HG03066 (cell line): ENCODE measurements around the gene FAU.
A peak's percentile ranks its signal among the peaks of the same experiment; 100 is the strongest.
"Not testable (repeated sequence)": the region's sequence is repeated elsewhere in the genome, so short reads cannot be mapped to it uniquely, and the experiment has no call there.

ENCODE experiments used
- ATAC-seq: cut with Tn5 transposase; IDR thresholded peaks from one replicate; pipeline ENCODE4 v1.9.1; 2021; ENCODE audit warnings: low read depth; ENCODE audit not compliant: unreplicated experiment

FAU gene

DNA sequence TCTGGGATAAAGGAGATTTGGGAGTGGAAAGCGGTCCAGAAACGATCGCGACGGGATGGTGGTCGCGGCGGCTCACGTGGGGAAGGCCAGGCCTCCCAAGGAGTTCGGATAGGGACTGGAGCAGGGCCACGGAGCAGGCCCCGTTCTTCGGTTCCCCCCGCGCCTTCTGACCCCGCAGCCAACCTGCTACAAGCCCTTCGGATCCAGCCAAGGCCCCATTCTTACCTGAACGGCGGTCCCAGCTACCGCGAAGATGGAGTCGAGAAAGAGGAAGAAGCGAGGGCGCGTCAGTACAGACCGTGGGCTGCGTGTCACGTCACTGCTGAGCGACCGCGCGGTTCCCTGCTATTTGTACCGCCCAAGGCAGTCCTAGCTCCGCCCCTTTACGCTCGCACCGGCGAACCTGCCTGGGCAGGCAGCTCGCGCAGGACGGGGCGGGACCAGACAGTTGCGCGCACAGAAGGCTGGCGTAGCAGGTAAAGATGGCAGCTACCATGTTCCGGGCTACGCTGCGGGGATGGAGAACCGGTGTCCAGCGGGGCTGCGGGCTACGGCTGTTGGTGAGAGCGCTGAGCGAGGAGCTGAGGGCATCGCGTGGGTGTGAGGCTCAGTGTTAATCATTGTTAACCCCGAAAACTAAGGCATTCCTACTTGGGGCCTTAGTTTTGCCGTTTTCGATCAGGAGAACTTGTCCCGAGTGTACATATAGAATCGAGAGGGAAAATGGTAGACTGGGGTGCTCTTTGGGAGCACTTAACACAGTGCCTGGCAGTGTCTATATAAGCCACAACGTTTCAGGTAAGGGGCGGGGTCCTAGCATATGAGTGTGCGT lies at the start of gene FAU, which contains the start of gene MRPL49:
TSS of gene FAU (minus strand) at position 270 of the 832 bp plus-strand sequence. CDS start 321 bp downstream, outside the sequence.
TSS of gene MRPL49 (plus strand) at position 457 of the 832 bp plus-strand sequence. CDS start at position 483, 26 bp downstream.
- ATAC-seq, result peak; percentile 58

DNA sequence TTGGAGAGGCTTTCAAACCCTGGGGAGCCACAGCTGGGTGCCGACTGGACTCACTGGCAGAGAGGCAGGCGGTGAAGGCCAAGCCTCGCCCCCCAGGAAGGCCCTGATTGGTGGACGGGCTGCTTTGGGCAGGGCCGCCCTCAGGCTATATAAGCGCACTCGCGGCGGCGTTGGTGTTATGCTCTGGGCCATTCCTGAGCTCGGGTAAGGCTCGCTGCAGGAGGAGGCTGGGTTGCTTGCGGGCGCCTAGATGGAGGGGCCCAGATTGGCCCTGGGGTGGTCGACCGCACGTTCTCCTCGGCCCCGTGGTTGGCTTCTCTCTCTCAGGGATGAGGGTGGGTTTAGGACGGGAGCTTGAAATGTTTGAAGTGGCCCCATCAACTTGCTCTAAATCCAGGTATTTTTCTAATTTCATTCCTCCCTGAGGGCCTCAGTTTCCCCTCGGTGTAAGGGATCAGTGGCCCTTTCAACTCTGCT lies 48.2 kb upstream of the FAU start, which contains the start of gene SPDYC:
TSS of gene SPDYC (plus strand) at position 176 of the 477 bp plus-strand sequence. CDS start 1,125 bp downstream, outside the sequence.
- no peak for ATAC-seq

DNA sequence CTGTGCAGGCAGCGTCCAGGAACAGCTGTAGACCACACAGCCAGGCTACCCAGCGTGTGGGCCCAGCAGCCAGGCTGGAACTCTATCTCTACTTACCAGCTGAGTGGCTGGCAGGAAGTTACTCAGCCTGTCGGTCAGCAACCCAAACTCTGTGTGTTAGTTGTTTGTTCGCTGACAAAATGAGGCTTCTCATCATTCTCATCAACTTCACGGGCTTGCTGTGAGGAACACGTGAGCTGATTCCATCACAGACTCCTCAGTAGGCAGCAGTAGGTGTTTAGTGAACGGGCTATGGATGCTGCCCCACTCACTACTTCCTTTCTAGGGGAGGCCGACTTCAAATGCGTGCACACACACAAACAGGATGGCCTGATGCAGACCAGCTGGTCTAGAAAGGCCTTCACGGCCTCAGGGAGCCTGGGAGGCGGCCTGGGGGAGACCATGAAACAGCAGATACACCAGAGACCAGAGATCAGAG lies 47.3 kb upstream of the FAU start:
- no peak for ATAC-seq

DNA sequence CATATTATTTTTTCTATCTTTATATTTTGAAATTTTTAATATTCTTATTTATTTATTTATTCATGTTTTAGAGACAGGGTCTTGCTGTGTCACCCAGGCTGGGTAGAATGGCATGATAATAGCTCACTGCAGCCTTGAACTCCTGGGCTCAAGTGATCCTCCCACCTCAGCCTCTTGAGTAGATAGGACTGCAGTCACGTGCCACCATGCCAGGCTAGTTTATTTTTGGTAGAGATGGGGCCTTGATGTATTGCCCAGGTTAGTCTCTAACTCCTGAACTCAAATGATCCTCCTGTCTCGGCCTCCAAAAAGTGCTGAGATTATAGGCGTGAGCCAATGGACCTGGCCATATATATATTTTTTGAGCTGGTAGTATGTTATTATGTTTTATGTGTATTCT lies 45.7 kb upstream of the FAU start:
- ATAC-seq, result no peak

DNA sequence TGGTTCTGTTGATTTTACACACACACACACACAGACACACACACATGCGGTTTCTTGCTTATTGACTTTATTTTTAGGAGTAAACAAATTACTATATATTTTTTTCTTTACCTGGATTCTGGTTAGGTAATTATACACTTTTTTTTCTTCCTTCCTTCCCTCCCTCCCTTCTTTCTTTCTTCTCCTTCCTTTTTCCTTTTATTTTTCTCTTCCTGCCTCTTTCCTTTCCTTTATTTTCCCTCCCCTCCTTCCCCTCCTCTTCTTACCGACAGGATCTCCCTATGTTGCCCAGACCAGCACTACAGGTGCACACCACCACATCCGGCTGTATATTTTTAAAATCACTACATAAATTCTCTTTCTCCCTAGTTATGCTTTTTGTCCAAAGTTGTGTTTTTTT lies 45.0 kb upstream of the FAU start:
- no peak for ATAC-seq

DNA sequence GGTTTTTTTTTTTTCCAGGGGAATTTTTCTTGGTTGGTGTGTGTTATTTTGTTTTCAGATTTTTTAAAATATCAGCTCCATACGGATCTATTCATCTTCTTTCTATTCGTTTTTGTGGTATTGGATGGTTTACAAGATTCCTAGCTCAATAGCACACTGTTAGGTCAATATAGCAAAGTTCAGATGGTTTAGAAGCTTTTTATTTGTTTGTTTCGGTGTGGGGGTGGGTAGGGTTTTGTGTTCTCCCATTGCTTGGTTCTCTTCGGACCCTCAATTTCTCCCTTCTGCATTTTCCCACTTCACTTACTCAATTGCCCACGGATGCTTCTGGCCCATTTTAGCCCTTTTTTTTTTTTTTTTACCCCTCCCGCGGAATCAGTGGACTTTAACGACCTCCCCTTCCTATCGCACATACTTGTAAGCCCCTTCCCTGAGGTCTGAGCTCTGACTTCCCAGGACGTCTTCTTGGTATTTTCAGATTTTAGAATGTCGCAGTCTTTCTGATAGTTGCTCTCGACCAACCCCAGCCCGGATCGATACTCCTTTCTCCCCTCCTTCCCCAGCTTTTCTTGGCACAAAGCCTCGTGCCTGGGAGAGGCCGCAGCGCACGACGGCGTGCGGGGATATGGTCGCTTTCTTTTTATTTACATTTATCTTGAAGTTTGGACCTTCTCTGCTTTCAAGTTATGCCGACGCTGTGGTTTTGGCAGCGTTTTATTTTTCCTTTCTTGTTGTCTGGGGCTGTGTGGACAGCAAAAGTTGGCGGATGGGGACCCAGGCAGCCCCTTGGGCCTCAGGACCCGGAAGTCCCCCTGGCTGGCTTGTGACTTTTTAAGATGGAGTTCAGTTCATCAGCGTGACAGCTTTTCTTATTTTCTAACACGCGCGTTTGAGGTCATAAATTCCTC lies 43.7 kb upstream of the FAU start:
- ATAC-seq, result no peak

DNA sequence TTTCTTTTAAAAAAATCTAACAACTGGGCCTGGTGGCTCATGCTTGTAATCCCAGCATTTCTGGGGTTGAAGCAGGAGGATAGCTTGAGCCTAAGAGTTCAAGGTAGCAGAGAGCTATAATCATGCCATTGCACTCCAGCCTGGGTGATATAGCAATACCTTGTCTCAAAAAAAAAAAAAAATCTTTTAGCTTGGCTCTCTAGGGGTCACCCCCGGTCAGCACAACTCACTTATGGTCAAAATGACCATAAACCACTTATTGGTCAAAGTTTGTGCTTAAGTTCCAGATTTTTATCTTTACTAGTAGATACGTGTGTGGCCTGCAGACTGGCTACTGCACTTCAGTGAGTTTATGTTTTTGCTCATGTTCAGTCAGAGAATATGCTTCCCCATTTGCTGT lies 41.8 kb upstream of the FAU start:
- no peak for ATAC-seq

DNA sequence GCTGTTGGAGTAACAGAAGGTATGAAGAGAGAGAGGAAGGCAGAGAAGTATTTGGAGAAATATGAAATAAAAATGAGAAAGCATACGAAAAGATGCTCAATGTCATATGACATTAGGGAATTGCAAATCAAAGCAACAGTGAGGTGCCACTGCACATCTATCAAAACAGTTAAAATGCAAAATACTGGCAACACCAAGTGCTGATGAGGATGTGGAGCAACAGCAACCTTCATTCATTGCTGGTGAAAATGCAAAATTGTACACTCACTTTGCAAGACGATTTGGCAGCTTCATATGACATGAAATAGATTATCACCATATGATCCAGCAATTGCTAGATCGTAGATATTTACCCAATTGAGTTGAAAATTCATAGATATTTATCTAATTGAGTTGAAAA lies 38.7 kb upstream of the FAU start:
- no peak for ATAC-seq

DNA sequence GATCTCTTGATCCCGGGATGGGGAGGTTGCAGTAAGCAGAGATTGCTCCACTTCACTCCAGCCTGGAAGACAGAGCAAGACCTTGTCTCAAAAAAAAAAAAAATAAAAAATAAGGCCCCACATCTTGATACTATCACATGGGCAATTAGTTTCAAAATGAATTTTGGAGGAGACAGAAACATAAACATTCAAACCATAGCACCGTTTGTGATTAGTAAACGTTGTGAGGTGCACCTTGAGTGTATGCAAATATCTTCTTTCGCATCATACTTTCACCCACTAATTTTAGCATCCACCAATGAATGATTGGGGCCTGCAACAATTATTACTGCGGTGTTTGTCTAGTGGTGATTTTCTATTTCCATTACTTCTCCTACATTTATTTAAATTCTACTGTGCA lies 37.1 kb upstream of the FAU start:
- peak; percentile 75 for ATAC-seq

DNA sequence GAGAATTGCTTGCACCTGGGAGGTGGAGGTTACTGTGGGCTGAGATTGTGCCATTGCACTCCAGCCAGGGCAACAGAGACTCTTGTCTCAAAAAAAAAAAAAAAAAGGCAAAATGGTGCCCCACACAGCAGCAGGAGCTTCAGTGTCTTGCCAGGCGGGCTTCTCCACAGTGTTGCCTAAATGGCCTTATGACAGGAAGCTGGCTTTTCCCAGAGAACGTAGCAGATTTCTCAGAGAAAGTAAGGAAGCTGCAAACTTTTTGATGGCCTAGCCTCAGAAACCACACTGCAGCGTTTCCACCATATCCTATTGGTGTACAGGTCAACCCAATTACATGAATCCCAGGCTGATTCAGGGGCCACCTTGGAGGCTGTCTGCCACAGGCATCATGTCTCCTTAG lies 35.4 kb upstream of the FAU start:
- ATAC-seq, result no peak

DNA sequence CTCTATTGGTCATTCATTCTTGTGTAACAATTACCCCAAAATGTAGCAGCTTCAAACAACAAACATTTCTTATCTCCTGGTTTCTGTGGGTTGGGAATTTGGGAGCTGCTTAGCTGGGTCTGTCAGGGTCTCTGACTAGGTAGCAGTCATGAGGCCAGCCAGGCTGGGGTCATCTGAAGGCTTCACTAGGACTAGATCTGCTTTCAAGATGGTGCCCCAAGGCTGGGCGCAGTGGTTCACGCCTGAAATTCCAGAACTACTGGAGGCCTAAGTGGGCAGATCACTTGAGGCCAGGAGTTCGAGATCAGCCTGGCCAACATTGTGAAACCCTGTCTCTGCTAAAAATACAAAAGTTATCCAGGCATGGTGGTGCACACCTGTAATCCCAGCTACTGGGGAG lies 35.0 kb upstream of the FAU start:
- ATAC-seq, result no peak

DNA sequence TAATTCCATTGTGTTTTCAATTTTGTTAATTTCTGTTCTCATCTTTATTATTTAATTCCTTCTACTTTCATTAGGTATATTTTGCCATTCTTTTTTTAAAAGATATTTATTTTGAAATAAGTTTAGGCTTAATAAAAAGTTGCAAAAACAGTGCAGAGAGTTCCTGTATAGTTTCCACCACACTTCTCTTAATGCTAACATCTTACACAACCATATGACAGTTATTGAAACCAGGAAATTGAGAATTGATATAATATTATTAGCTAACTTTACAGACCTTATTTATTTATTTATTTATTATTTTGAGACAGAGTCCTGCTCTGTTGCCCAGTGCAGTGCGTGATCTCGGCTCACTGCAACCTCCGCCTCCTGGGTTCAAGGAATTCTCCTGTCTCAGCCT lies 34.3 kb upstream of the FAU start:
- ATAC-seq, result no peak

DNA sequence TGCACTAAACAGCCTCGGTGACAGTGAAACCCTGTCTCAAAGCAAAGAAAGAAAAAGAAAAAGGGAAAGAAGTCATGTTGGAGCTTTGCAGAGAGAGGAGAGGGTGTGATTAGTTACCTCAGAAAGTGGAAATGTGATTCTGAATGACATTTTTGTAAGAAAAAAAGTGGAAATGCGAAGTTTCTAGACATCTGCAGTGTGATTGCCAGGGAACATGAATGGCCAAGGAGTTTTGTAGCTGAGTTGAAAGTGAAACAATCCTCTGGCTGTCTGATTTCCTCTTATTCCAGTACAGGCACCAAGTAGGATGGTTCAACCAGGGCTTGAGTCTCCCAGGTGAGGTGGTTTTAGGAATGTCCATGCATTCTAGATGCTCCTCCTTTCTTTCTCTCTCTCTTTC lies 30.2 kb upstream of the FAU start:
- ATAC-seq, result no peak

DNA sequence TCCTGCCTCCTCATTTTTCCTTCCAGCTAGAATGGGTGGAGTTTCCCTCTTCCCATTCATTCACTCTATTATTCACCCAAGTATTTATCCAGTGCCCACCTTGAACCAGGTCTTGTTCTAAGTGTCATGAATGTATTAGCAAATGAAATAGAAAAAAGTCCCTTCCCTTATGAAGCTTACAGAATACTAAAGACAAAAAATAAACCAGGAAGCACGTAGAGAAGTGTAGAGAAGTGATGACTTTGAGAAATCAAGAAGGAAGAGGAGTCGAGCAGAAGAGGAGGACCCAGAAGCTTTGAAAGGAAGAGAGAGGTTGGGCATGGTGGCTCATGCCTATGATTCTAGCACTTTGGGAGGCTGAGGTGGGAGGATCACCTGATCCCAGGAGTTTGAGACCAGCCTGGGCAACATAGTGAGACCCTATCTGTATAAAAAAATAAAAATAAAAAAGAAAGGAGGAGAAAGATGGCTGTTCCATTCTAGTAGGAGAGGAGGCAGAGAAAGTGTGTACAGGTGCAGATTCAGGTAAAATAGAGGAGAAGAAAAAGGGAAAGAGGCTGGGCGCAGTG lies 29.5 kb upstream of the FAU start:
- ATAC-seq, result no peak

DNA sequence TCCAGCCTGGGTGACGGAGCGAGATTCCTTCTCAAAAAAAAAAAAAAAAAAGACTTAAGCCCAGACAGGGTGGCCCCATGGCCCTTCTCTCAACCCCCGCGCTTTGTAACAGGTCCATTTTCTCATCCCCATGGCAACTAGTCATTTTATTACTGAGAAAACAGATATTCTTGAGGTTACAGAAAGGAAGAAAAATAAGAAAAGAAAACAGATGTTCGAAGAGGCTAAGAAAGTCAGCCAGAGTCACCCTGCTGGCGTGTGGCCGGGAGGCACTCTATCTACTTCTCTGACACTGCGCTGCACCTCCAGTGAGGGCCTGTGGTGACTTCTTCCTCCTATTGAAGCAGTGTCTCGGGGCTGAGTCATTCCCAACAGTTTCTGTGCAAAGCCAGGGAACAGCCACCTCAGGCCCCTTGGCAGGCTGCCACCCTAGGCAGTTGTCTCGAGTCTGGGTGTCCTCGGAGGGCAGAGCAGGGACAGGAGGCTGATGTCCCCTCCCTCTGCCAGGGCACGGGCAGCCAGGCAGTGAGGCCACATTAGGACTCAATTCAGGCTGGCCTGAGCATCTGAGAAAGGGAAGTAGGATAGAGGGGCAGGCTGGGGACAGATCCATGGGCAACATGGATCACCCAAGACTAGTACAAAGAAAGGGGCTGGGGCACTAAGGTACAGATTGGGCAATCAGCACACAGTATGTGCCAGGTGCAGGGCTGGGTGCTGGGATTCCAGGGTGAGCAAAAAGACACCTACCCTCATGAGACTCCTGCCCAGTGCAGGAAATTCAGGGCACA lies 28.8 kb upstream of the FAU start:
- ATAC-seq, result no peak

DNA sequence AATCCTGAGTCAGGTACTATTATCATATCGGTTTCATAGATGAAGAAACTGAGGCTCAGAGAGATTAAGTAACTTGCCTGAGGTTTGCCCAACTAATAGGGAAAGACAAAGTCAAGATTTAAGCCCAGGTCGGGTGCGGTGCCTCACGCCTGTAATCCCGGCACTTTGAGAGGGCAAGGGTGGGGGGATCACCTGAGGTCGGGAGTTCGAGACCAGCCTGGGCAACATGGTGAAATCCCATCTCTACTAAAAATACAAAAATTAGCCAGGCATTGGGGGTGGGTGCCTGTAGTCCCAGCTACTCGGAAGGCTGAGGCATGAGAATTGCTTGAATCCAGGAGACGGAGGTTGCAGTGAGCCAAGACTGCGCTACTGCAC lies 28.2 kb upstream of the FAU start:
- ATAC-seq, result not testable (repeated sequence)

DNA sequence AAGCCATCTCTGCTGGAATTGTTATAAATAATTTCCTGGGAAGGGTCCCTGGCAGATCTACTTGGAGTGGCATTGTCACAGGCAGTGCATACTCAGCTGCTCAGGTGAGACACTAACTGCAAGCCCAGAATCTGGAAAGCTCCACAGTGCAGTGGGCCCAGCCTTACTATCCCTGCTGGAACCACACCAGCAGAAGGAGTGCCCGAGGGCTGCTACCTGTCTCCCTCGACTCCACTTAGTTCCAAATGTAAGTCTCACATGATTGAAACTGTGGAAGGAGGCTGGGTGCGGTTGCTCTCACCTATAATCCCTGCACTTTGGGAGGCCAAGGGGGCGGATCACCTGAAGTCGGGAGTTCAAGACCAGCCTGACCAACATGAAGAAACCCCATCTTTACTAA lies 26.7 kb upstream of the FAU start:
- ATAC-seq, result no peak

DNA sequence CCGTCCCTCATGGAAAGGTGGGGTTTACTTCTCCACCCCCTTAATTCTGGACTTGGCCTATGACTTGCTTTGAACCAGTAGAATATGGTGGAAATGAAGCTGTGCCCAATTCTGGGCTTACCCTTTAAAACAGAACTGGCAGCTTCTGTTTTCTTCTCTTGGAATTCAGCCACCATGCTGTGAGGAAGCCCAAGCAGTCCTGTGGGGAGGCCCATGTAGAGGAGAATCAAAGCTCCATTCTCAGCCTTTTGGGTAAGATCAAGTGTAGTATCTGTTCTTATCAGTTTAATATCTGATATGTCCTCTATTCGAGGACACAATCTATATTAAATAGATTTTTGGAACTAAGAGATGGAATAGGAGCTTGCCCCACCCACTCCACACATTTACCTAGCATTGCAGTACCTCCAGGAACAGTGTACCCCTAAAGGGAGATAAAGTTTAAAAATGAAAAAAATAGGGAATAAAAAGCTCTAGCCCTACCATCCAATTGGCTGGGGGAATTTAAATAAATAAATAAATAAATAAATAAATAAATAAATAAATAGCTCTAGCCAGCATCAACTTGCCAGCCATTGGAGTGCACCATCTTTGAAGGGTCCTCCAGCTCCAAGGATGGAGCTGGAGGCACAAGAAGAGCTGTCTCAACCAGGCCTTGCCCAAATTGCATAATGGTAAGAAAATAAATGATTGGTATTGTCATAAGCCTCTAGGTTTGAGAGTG lies 25.6 kb upstream of the FAU start:
- ATAC-seq, result no peak

DNA sequence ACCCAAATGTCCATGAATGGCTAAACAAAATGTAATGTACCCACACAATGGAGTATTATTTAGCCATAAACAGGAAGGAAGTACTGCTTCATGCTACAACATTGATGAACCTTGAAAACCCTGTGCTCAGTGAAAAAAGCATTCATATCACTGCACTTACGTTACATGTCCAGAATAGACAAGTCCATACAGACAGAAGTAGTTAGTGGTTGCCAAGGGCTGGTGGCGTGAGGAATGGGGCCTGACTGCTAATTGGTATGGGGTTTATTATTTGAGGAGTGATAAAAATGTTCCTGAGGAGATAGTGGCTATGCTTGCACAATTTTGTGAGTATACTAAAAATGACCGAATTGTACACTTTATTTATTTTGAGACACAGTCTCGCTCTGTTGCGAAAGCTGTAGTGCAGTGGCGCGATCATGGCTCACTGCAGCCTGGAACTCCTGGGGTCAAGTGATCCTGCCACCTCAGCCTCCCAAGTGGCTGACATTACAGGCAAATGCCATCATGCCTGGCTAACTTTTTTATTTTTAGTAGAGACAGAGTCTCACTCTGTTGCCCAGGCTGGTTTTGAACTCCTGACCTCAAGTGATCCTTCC lies 20.1 kb upstream of the FAU start:
- no peak for ATAC-seq
